Left hindlimb (tissue), 1 donor: Measurements from ENCODE around the gene TTC4.

Source experiments
- DNase-seq: peaks from one replicate; pipeline ENCODE4 v3.0.0-alpha.2; 2018

Gene TTC4

GRCh38 chr1:54715493-54716298 lies at the start of gene TTC4:
TSS of gene TTC4 (plus strand) at chr1:54715861. CDS start at chr1:54715909, 48 bp downstream.
- DNase-seq = peak; percentile 87

GRCh38 chr1:54666333-54666732 lies 49.3 kb upstream of the TTC4 start:
- DNase-seq = no peak

GRCh38 chr1:54667797-54668196 lies 47.9 kb upstream of the TTC4 start:
- no peak for DNase-seq

GRCh38 chr1:54668567-54668966 lies 47.1 kb upstream of the TTC4 start:
- DNase-seq = no peak

GRCh38 chr1:54671985-54672608 lies 43.6 kb upstream of the TTC4 start:
- DNase-seq = no peak

GRCh38 chr1:54678776-54679643 lies 36.7 kb upstream of the TTC4 start:
- DNase-seq = no peak

- DNase-seq = no peak
Observed at GRCh38 chr1:54679706-54680105, 36.0 kb upstream of the TTC4 start.

- DNase-seq = no peak
Observed at GRCh38 chr1:54680387-54680786, 35.3 kb upstream of the TTC4 start.

- no peak for DNase-seq
Observed at GRCh38 chr1:54681358-54681757, 34.3 kb upstream of the TTC4 start.

- no peak for DNase-seq
Observed at GRCh38 chr1:54683453-54683852, 32.2 kb upstream of the TTC4 start.

- no peak for DNase-seq
Observed at GRCh38 chr1:54685335-54685905, 30.2 kb upstream of the TTC4 start.

- no peak for DNase-seq
Observed at GRCh38 chr1:54686155-54686554, 29.5 kb upstream of the TTC4 start.

- DNase-seq = no peak
Observed at GRCh38 chr1:54694771-54695170, 20.9 kb upstream of the TTC4 start.

- DNase-seq = no peak
Observed at GRCh38 chr1:54695221-54695620, 20.4 kb upstream of the TTC4 start.

GRCh38 chr1:54695764-54696163 lies 19.9 kb upstream of the TTC4 start:
- DNase-seq = no peak

GRCh38 chr1:54696262-54696661 lies 19.4 kb upstream of the TTC4 start:
- DNase-seq = no peak

- no peak for DNase-seq
Observed at GRCh38 chr1:54697896-54698295, 17.8 kb upstream of the TTC4 start.

GRCh38 chr1:54698346-54698745 lies 17.3 kb upstream of the TTC4 start:
- DNase-seq = no peak

GRCh38 chr1:54699936-54700525 lies 15.6 kb upstream of the TTC4 start:
- no peak for DNase-seq

- DNase-seq = no peak
Observed at GRCh38 chr1:54701066-54701465, 14.6 kb upstream of the TTC4 start.

GRCh38 chr1:54701996-54702395 lies 13.7 kb upstream of the TTC4 start:
- DNase-seq = no peak

- no peak for DNase-seq
Observed at GRCh38 chr1:54703471-54703870, 12.2 kb upstream of the TTC4 start.

GRCh38 chr1:54705153-54705552 lies 10.5 kb upstream of the TTC4 start:
- no peak for DNase-seq
